HG03558 (cell line): ENCODE results near the gene MAB21L2.

Experiments used
- ATAC-seq: cut with Tn5 transposase; IDR thresholded peaks from one replicate; pipeline ENCODE4 v1.9.1; 2021; ENCODE audit warnings: moderate number of reproducible peaks; ENCODE audit not compliant: unreplicated experiment; ENCODE audit errors: extremely low read depth

MAB21L2 gene

GRCh38 chr4:150573534-150573933, 8.4 kb upstream of the MAB21L2 start:
- ATAC-seq = no peak

GRCh38 chr4:150574678-150575077, 7.3 kb upstream of the MAB21L2 start:
- no peak for ATAC-seq

- no peak for ATAC-seq
Observed at GRCh38 chr4:150577796-150578195, 4.2 kb upstream of the MAB21L2 start.

- ATAC-seq = no peak
Observed at GRCh38 chr4:150578745-150579501, 3.0 kb upstream of the MAB21L2 start.

- no peak for ATAC-seq
Observed at GRCh38 chr4:150579551-150580234, 2.3 kb upstream of the MAB21L2 start.

DNA sequence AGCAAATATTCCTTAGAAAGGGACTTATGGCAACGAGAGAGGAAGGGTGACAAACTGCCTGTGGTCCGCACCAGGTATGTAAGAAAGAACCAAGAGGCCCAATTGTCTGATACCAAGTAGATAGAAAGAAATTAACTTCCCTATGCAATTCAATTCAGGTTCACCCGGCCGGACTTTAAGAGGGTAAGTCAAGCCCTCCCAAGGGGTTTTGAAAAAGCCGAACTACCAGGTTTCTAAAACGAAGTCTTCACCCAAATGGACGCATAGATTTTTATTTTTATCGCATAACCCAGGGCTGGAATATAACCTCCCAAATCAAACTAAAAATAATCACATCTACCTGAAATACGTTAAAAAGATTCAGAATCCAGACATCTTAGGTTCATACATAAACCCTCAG, 1.6 kb upstream of the MAB21L2 start:
- no peak for ATAC-seq

- no peak for ATAC-seq
Observed at GRCh38 chr4:150581056-150581605, 820 bp upstream of the MAB21L2 start.

DNA sequence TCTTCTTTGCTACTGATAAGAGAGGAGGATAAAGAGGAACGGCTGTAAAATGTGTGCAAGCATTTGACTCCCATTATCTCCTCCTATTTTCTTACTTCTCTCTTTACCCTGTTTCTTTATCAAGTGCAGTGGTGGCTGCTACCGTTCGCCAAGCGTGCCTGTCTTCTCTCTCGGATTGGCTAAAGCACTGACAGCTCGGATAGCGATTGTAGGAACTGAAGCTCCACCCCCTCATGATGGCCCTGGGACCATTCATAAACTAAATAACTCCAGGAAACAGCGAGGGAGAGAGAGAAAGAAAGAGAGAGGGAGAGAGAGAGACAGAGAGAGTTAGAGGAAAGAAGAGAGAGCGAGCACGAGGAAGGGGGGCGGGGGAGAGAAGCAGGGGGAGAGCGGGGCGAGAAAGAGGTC, 305 bp upstream of the MAB21L2 start:
- ATAC-seq = no peak

- no peak for ATAC-seq
Observed at GRCh38 chr4:150582873-150583286, 929 bp downstream of the MAB21L2 start.

DNA sequence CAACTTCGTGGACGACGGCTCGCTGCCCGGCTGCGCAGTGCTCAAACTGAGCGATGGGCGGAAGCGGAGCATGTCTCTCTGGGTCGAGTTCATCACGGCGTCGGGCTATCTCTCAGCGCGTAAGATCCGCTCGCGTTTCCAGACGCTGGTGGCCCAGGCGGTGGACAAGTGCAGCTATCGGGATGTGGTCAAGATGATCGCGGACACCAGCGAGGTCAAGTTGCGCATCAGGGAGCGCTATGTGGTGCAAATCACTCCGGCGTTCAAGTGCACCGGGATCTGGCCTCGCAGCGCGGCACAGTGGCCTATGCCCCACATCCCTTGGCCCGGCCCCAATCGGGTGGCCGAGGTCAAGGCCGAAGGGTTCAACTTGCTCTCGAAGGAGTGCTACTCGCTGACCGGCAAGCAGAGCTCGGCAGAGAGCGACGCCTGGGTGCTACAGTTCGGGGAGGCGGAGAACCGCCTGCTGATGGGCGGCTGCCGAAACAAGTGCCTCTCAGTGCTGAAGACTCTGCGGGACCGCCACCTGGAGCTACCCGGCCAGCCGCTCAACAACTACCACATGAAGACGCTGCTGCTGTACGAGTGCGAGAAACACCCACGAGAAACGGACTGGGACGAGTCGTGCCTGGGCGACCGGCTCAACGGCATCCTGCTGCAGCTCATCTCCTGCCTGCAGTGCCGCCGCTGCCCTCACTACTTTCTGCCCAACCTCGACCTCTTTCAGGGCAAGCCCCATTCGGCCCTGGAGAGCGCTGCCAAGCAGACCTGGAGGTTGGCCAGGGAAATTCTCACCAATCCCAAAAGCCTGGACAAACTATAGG, 1.5 kb downstream of the MAB21L2 start:
- no peak for ATAC-seq

GRCh38 chr4:150584111-150584915, 2.4 kb downstream of the MAB21L2 start:
- no peak for ATAC-seq

DNA sequence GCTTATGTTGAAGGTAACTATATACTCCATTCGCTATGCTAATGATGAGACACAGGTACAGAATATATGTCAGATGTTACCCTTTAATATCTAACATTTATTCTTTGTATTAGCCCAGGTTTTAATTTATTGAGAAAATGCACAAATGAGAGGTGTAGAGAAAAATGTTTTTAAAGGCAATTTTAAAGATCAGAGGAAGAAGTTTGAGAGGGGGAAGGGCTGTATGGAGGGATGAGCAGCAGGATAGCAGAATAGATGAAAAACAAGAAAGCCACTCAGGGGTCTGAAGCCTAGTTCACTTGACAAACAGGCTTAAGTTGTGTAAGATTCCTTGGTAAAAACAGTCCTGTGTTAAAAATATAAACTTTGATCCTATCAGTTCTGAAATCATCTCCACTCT, 3.7 kb downstream of the MAB21L2 start:
- ATAC-seq = no peak

DNA sequence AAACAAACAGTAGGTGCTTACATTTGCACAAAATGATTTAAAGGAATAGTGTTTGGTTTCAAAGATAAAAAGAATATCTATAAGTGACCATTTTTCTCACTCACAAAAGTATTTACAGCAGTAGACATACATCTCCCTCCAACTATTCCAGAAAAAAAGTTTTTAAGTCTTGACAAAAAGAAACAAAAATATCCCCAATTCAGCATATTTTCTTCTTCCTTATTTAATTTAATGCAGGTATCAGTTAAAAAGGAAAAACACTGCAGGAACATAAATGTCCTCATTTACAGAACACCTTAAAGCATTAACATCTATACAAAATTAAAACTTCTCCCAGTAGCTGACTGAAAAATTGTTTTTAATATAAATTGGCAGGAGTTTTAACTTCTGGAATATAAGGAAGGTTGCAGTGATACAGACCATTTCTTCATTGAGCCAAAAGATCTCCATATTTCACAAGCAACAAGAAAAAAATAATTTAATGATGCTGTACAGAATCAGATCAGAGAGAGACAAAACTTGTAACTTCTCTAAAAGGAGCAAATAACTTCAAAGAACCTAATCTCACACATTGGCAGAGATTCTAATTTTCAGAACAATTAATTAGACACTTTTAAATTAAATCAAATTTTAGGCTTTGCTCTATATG, 4.3 kb downstream of the MAB21L2 start:
- ATAC-seq = no peak

DNA sequence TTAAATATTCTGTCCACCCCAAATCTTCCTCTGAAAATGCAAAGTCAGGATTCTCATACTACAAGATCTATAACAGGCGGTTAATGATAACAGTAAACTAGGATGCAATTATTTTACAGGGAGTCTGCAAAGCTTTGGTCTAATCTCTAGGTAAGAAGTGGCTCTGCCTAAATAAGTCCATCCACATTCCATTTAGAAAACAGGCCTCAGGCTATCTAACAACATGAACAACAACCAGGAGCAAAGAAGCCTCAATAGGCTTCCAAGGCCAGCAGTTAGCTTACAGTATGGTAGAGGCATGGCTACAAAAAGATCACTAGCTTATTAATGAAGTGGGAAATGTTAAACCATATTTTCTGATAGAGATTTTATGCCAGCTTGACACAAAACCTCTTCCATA, 6.4 kb downstream of the MAB21L2 start:
- ATAC-seq = no peak

DNA sequence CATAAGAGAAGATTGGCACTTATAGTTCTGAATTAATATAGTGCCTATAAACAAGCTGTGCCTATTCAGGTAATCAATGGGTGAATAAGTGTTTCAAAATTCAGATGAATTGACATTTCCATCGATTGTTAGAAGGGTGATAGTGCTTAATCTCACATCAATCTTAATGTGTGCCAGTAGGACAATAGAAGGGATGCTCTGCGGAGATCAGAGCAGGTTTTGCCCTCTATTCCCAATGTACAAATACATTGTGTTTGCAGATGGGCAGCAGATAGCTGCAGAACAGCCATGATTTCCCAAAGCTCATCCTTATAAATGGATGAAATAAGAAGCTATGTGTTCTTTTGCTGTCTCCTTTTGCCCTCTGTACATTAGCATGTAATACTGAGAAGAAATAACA, 7.2 kb downstream of the MAB21L2 start:
- no peak for ATAC-seq

DNA sequence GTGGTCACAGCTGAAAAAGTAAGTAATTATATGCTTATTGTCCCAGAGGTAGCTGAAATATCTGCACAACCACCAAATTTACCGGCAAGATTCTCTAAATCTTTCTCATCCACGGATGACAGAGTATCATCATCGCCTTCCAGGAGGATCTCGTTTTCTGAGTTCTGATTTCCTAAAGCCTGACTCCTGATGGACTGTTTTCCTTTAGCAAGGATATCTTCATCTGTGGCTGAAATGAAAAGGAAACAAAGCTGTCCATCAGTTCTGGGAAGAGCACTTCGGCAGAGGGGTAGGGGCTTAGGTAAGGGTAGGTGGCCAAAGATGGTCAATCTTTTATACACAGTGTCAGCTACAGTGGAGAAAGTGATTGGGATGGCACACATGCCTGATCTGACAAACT, 8.7 kb downstream of the MAB21L2 start:
- no peak for ATAC-seq

DNA sequence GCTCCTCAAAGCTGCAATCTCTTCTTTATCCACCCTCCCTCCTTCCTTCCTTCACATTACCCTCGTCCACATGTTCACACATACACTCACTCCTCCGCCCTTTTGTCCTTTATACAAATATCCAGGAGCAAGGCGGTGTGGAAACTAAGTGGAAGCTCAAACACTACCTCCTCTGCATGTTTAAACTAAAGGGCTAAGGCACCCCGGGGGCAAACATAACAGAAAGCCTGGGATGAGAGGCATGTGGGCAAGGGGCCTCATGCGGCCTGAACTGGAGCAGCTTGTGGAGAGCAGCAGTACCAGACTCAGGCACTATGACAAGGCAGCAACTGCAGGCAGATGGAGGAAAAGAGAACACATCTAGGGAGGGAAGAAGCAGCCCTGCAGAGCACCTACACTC, 9.5 kb downstream of the MAB21L2 start:
- no peak for ATAC-seq

- no peak for ATAC-seq
Observed at GRCh38 chr4:150591904-150592303, 10.0 kb downstream of the MAB21L2 start.

DNA sequence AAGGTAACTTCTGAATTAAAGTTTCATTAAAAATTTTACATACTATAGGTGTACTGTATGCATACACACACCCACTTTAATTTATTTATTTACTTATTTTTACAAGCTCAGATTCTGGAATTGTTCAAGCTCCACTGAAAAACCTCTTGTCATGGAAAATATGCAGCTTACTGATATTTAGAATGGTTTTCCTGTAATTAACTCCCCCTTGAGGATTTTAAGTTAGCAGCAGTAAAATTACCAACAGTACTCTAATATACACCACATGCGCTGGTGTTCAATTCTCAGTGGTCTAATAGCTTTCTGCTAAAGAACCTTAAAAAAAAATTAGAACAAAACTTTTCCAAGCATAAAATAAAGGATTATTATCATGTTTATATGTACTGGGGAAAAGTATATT, 12.0 kb downstream of the MAB21L2 start:
- no peak for ATAC-seq

DNA sequence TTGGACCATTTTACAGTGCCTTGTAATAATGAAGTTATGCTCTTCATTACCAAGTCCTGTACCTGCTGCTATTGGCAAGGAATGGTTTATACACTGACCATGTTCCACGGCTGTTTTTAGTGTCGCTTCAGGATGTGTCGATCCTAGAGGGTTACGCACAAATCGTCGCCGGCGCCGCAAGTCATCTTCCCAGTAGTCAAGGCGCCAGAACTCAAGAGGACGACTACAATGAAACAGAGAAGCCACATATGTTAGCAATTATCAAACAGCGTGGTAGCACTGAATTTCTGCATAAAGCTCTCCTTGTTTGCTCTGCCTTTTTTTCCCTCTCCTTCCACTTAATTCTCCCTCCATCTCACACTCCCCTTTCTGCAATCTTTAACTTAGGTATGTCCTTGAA, 17.0 kb downstream of the MAB21L2 start:
- ATAC-seq = no peak
